GM23338 (cell line): ENCODE data around the gene ANKRD13C. TPM values are rescaled to one million over a fixed set of nuclear protein-coding genes. Genes with fewer than 3 reads are reported as not detected.

Source experiments
- ATAC-seq: fragments of 200-7000 bp; cut with Tn5 transposase; 3 replicates; pipeline ENCODE4 v1.9.1; 2020
- DNase-seq: peaks from one replicate; pipeline ENCODE4 v3.0.0-alpha.2; 2015; ENCODE audit warnings: low spot score
- H2AFZ ChIP-seq: fragments of 200-600 bp; sonication (generic); 2 replicates; pipeline ENCODE4 v1.8.0; 2016; ENCODE audit warnings: antibody characterized with exemption, mild to moderate bottlenecking, moderate library complexity
- H3F3A ChIP-seq: fragments of 200-600 bp; sonication (generic); replicated peaks from 2 replicates; pipeline ENCODE4 v1.8.0; 2017; ENCODE audit warnings: antibody characterized with exemption, mixed run types, low read depth
- H3K27ac ChIP-seq: fragments of 200-600 bp; sonication (generic); 2 replicates; pipeline ENCODE4 v1.6.1; 2016; ENCODE audit warnings: low read depth
- H3K27me3 ChIP-seq: fragments of 200-600 bp; sonication (generic); 2 replicates; pipeline ENCODE4 v1.8.0; 2016; ENCODE audit warnings: mild to moderate bottlenecking, mixed run types, moderate library complexity; ENCODE audit not compliant: insufficient read depth
- H3K36me3 ChIP-seq: fragments of 200-600 bp; sonication (generic); 2 replicates; pipeline ENCODE4 v1.8.0; 2016; ENCODE audit warnings: mild to moderate bottlenecking; ENCODE audit not compliant: insufficient read depth
- H3K4me1 ChIP-seq: fragments of 200-600 bp; sonication (generic); 2 replicates; pipeline ENCODE4 v1.8.0; 2016; ENCODE audit warnings: mild to moderate bottlenecking, moderate library complexity; ENCODE audit not compliant: insufficient read depth
- H3K4me2 ChIP-seq: fragments of 200-600 bp; sonication (generic); 2 replicates; pipeline ENCODE4 v1.7.1; 2017; ENCODE audit warnings: mixed run types
- H3K4me3 ChIP-seq: fragments of 200-600 bp; sonication (generic); 2 replicates; pipeline ENCODE4 v1.6.1; 2016; ENCODE audit warnings: mixed run types
- H3K79me2 ChIP-seq: fragments of 200-600 bp; sonication (generic); replicated peaks from 2 replicates; pipeline ENCODE4 v1.8.0; 2017; ENCODE audit warnings: mild to moderate bottlenecking; ENCODE audit not compliant: insufficient read depth
- H3K9me2 ChIP-seq: fragments of 200-600 bp; sonication (generic); 2 replicates; pipeline ENCODE4 v1.8.0; 2017; ENCODE audit not compliant: insufficient read depth
- H4K20me1 ChIP-seq: fragments of 200-600 bp; sonication (generic); replicated peaks from 2 replicates; pipeline ENCODE4 v1.8.0; 2017; ENCODE audit warnings: mild to moderate bottlenecking; ENCODE audit not compliant: insufficient read depth
- H3K27ac Mint-ChIP-seq: 2 replicates; pipeline ENCODE4 v1.8.0; 2020; ENCODE audit warnings: inconsistent platforms, mild to moderate bottlenecking, moderate library complexity, mixed read lengths
- H3K27me3 Mint-ChIP-seq: 3 replicates; pipeline ENCODE4 v1.8.0; 2022; ENCODE audit warnings: low read depth, mild to moderate bottlenecking, moderate library complexity, mixed read lengths, inconsistent platforms; ENCODE audit not compliant: insufficient read depth, poor library complexity
- H3K36me3 Mint-ChIP-seq: 3 replicates; pipeline ENCODE4 v1.8.0; 2021; ENCODE audit warnings: low read depth, mild to moderate bottlenecking, inconsistent platforms, moderate library complexity, mixed read lengths
- H3K4me1 Mint-ChIP-seq: 3 replicates; pipeline ENCODE4 v1.8.0; 2020; ENCODE audit warnings: mild to moderate bottlenecking, inconsistent platforms, mixed read lengths
- H3K4me3 Mint-ChIP-seq: 3 replicates; pipeline ENCODE4 v1.8.0; 2021; ENCODE audit warnings: moderate library complexity, mild to moderate bottlenecking, inconsistent platforms, mixed read lengths
- H3K9me3 Mint-ChIP-seq: 3 replicates; pipeline ENCODE4 v1.8.0; 2020; ENCODE audit warnings: moderate library complexity, mild to moderate bottlenecking, inconsistent platforms, mixed read lengths
- CREB1 ChIP-seq: fragments of 250-450 bp; sonication (Bioruptor Pico); IDR thresholded peaks from 2 replicates; pipeline ENCODE4 v1.5.0; 2020; ENCODE audit warnings: low read depth, mild to moderate bottlenecking, moderate library complexity
- EZH2 ChIP-seq: fragments of 200-600 bp; sonication (generic); IDR thresholded peaks from one replicate; pipeline ENCODE4 v1.8.0; 2017; ENCODE audit warnings: antibody characterized with exemption, mild to moderate bottlenecking, low read depth; ENCODE audit not compliant: unreplicated experiment
- JUNB ChIP-seq: IDR thresholded peaks from one replicate; pipeline ENCODE4 v1.6.1; 2016; ENCODE audit warnings: antibody characterized with exemption; ENCODE audit not compliant: unreplicated experiment
- NANOG ChIP-seq: IDR thresholded peaks from 2 replicates; pipeline ENCODE4 v1.6.1; 2016; ENCODE audit warnings: antibody characterized with exemption, borderline replicate concordance
- POLR2AphosphoS5 ChIP-seq: IDR thresholded peaks from 2 replicates; pipeline ENCODE4 v1.6.1; 2016; ENCODE audit warnings: antibody characterized with exemption, low read depth
- REST ChIP-seq: IDR thresholded peaks from one replicate; pipeline ENCODE4 v1.6.1; 2018; ENCODE audit warnings: antibody characterized with exemption; ENCODE audit not compliant: unreplicated experiment
- STAT1 ChIP-seq: IDR thresholded peaks from one replicate; pipeline ENCODE4 v1.6.1; 2016; ENCODE audit warnings: antibody characterized with exemption; ENCODE audit not compliant: unreplicated experiment
- ZNF114 ChIP-seq: fragments of 250-450 bp; sonication (Bioruptor Pico); IDR thresholded peaks from 2 replicates; pipeline ENCODE4 v1.5.0; 2020; ENCODE audit warnings: mild to moderate bottlenecking, moderate library complexity
- ZNF331 ChIP-seq: fragments of 250-450 bp; sonication (Bioruptor Pico); IDR thresholded peaks from 2 replicates; pipeline ENCODE4 v1.5.0; 2020; ENCODE audit warnings: low read depth, mild to moderate bottlenecking, moderate library complexity
- polyA plus RNA-seq: library from polyadenylated mRNA; unstranded; fragments of >200 nt; fragmentation: Nextera tagmentation; extraction: Ambion mirVana; gene quantifications from 2 replicates; pipeline ENCODE4 v1.2.1, GENCODE V29; 2016
- total RNA-seq: library from RNA; depleted of rRNA; stranded (reverse); fragments of >200 nt; shearing (Covaris generic); gene quantifications from 2 replicates; pipeline ENCODE4 v1.2.3, GENCODE V29; 2014
- TF ChIP-seq, protein P1 (sequence below), 2 experiments: fragments of 200-600 bp in 1 of 2; sonication (generic) in 1 of 2; conservative IDR thresholded peaks; 2 replicates each; pipeline versions ENCODE4 v1.5.1 to v1.6.1; 2016 to 2017; ENCODE audit warnings: antibody characterized with exemption in 2 of 2, low read depth in 2 of 2, mild to moderate bottlenecking in 2 of 2, moderate library complexity in 1 of 2
- TF ChIP-seq, protein P2 (sequence below): IDR thresholded peaks from 2 replicates; pipeline ENCODE4 v1.6.1; 2016; ENCODE audit warnings: antibody characterized with exemption

The ANKRD13C gene
- total and polyA plus RNA-seq, 2 experiments from 2014 or later, result 12.3 to 32.5 TPM

DNA sequence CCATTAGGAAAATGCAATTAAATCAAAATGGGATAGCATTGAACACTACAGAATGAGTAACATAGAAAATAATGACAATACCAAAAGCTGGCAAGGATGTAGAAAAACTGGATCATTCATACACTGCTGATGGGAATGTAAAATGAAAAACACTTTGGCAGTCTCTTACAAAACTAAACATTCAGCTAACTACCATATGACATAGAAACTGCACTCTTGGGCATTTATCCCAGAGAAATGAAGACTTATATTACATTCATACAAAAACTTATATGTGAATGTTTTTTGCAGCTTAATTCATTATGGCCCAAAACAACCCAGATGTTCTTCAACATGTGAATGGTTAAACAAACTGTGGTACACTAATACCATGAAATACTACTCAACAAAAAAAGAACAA is 66.4 kb downstream of the ANKRD13C start:
- H3K27me3 Mint-ChIP-seq, result peaks cover 3% of the 10 kb centered on the region
- H3F3A ChIP-seq, result no peaks in the 10 kb centered on the region
- peaks cover 22% of the 10 kb centered on the region; the same call in 2 of the 3 replicates for H3K36me3 Mint-ChIP-seq
- H3K27ac Mint-ChIP-seq, result no peak overlapping the region
- H3K79me2 ChIP-seq, result no peaks in the 10 kb centered on the region
- H3K4me3 ChIP-seq, result no peak overlapping the region
- H2AFZ ChIP-seq, result no peak overlapping the region
- ATAC-seq (no peak), DNase-seq (no peak)
- no peaks in the 10 kb centered on the region for H3K9me2 ChIP-seq
- H3K27me3 ChIP-seq, result no peaks in the 10 kb centered on the region
- H3K9me3 Mint-ChIP-seq, result no peaks in the 10 kb centered on the region
- no peak overlapping the region for H3K4me3 Mint-ChIP-seq
- no peak for TF ChIP-seq NANOG
- H4K20me1 ChIP-seq, result 0 out of 2 replicates have a peak, but pooled peaks cover 3% of the 10 kb centered on the region
- H3K4me1 Mint-ChIP-seq, result no peaks in the 10 kb centered on the region
- peaks cover 7% of the 10 kb centered on the region; the same call in 1 of the 2 replicates for H3K36me3 ChIP-seq
- no peak overlapping the region for H3K27ac ChIP-seq
- no peak overlapping the region for H3K4me2 ChIP-seq
- no peaks in the 10 kb centered on the region for H3K4me1 ChIP-seq

DNA sequence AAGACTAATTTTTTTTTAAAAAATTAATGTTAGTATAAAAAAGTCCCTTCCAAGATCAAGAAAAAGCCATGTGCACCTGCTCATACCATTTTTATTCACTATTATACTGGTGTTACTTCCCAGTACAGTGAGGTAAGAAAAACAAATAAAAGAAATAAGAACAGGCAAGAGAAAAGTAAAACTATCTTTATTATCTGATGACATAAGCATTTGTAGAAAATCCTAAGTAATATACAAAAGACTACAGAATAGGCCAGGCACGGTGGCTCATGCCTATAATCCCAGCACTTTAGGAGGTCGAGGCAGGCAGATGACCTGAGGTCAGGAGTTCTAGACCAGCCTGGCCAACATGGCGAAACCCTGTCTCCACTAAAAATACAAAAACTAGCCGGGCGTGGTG is 68.1 kb downstream of the ANKRD13C start:
- H3K79me2 ChIP-seq, result no peaks in the 10 kb centered on the region
- no peaks in the 10 kb centered on the region for H3K27me3 ChIP-seq
- H3K4me3 ChIP-seq, result no peak overlapping the region
- H3K4me3 Mint-ChIP-seq, result no peak overlapping the region
- no peaks in the 10 kb centered on the region for H3F3A ChIP-seq
- DNase-seq (no peak), ATAC-seq (no peak)
- no peak overlapping the region for H3K27ac ChIP-seq
- no peaks in the 10 kb centered on the region for H3K9me2 ChIP-seq
- H3K27ac Mint-ChIP-seq, result no peak overlapping the region
- peaks cover 14% of the 10 kb centered on the region; the same call in 2 of the 3 replicates for H3K36me3 Mint-ChIP-seq
- no peaks in the 10 kb centered on the region for H3K4me1 ChIP-seq
- H3K27me3 Mint-ChIP-seq, result peaks cover 3% of the 10 kb centered on the region
- H3K9me3 Mint-ChIP-seq, result no peaks in the 10 kb centered on the region
- H3K4me1 Mint-ChIP-seq, result no peaks in the 10 kb centered on the region
- no peak overlapping the region for H3K4me2 ChIP-seq
- peaks cover 5% of the 10 kb centered on the region; the same call in 1 of the 2 replicates for H3K36me3 ChIP-seq
- H2AFZ ChIP-seq, result no peak overlapping the region
- H4K20me1 ChIP-seq, result 0 out of 2 replicates have a peak, but pooled peaks cover 3% of the 10 kb centered on the region
- TF ChIP-seq CREB1 (CRISPR knock-in tag), result no peak
- TF ChIP-seq EZH2, result no peak
- no peak for TF ChIP-seq ZNF331
- TF ChIP-seq ZNF114, result no peak
- TF ChIP-seq REST, result no peak
- TF ChIP-seq, protein P1, sequence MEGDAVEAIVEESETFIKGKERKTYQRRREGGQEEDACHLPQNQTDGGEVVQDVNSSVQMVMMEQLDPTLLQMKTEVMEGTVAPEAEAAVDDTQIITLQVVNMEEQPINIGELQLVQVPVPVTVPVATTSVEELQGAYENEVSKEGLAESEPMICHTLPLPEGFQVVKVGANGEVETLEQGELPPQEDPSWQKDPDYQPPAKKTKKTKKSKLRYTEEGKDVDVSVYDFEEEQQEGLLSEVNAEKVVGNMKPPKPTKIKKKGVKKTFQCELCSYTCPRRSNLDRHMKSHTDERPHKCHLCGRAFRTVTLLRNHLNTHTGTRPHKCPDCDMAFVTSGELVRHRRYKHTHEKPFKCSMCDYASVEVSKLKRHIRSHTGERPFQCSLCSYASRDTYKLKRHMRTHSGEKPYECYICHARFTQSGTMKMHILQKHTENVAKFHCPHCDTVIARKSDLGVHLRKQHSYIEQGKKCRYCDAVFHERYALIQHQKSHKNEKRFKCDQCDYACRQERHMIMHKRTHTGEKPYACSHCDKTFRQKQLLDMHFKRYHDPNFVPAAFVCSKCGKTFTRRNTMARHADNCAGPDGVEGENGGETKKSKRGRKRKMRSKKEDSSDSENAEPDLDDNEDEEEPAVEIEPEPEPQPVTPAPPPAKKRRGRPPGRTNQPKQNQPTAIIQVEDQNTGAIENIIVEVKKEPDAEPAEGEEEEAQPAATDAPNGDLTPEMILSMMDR (conservative IDR thresholded peaks at IDR 0.05; ENCODE audit: low read depth in 2 of 2), result no peak
- TF ChIP-seq POLR2AphosphoS5, result no peak
- TF ChIP-seq STAT1, result no peak
- TF ChIP-seq, protein P2, sequence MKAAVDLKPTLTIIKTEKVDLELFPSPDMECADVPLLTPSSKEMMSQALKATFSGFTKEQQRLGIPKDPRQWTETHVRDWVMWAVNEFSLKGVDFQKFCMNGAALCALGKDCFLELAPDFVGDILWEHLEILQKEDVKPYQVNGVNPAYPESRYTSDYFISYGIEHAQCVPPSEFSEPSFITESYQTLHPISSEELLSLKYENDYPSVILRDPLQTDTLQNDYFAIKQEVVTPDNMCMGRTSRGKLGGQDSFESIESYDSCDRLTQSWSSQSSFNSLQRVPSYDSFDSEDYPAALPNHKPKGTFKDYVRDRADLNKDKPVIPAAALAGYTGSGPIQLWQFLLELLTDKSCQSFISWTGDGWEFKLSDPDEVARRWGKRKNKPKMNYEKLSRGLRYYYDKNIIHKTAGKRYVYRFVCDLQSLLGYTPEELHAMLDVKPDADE, result no peak
- no peak for TF ChIP-seq JUNB
